K562 (cell line): ENCODE measurements around the gene STAB2. TPM values are rescaled to one million over a fixed set of nuclear protein-coding genes. Genes with fewer than 3 reads are reported as not detected.

Source experiments
- ELF4 ChIP-seq: fragments of 450-650 bp; formaldehyde crosslinking; IDR thresholded peaks from 2 replicates; pipeline ENCODE4 v1.4.0; 2022; ENCODE audit warnings: missing genetic modification characterization
- FOSL1 ChIP-seq: fragments of 200-800 bp; sonication (Bioruptor generic); conservative IDR thresholded peaks from 2 replicates; pipeline ENCODE4 v1.6.1; 2016; ENCODE audit warnings: missing genetic modification characterization, missing compliant biosample characterization
- GMEB1 ChIP-seq: fragments of 250-450 bp; sonication (Bioruptor Pico); IDR thresholded peaks from 2 replicates; pipeline ENCODE4 v1.4.0; 2020; ENCODE audit warnings: mild to moderate bottlenecking
- MGA ChIP-seq: fragments of 450-650 bp; IDR thresholded peaks from 2 replicates; pipeline ENCODE4 v1.6.1; 2016; ENCODE audit warnings: mild to moderate bottlenecking, moderate library complexity
- MTA2 ChIP-seq: fragments of 450-650 bp; IDR thresholded peaks from 2 replicates; pipeline ENCODE4 v1.6.1; 2016; ENCODE audit warnings: low read depth
- NFIC ChIP-seq: fragments of 450-650 bp; IDR thresholded peaks from 2 replicates; pipeline ENCODE4 v1.6.1; 2017; ENCODE audit warnings: mild to moderate bottlenecking, inconsistent platforms
- NFXL1 ChIP-seq: fragments of 450-650 bp; formaldehyde crosslinking; IDR thresholded peaks from 2 replicates; pipeline ENCODE4 v1.4.0; 2021; ENCODE audit warnings: mild to moderate bottlenecking
- PRPF4 ChIP-seq: fragments of 200-400 bp; formaldehyde crosslinking; IDR thresholded peaks from one replicate; pipeline ENCODE4 v1.6.1; 2017; ENCODE audit warnings: low read length, low read depth, mild to moderate bottlenecking; ENCODE audit not compliant: insufficient read depth, poor library complexity, severe bottlenecking
- PTBP1 ChIP-seq: fragments of 200-400 bp; formaldehyde crosslinking; IDR thresholded peaks from 2 replicates; pipeline ENCODE4 v1.6.1; 2017; ENCODE audit warnings: low read depth, low read length
- SAFB2 ChIP-seq: fragments of 200-400 bp; formaldehyde crosslinking; IDR thresholded peaks from 2 replicates; pipeline ENCODE4 v1.6.1; 2018; ENCODE audit warnings: borderline replicate concordance, low read length, low read depth, moderate library complexity; ENCODE audit not compliant: severe bottlenecking
- polyA plus RNA-seq, 8 experiments: library from polyadenylated mRNA; depleted of rRNA in 4 of 8; stranded (reverse) in 5 of 8; unstranded in 3 of 8; fragments of >200 nt; fragmentation: Nextera tagmentation in 2 of 8; fragmentation: Illumina TruSeq in 1 of 8; extraction: Ambion mirVana in 2 of 8; extraction: Trizol in 1 of 8; gene quantifications; 2 replicates each; pipeline versions ENCODE4 v1.2.1 to v1.2.3, GENCODE V29; 2011 to 2014; ENCODE audit warnings: inconsistent platforms in 1 of 8, missing spikeins in 1 of 8
- total RNA-seq, 7 experiments: library from RNA; depleted of rRNA in 6 of 7; stranded (reverse); fragments of >200 nt in 6 of 7; fragmentation: Illumina TruSeq in 2 of 7; extraction: Trizol in 2 of 7; gene quantifications; 2 replicates each; pipeline versions ENCODE4 v1.2.1 to v1.2.3, GENCODE V29; 2011 to 2021; ENCODE audit warnings: low replicate concordance in 1 of 7

Gene STAB2
- total and polyA plus RNA-seq, 9 of the 15 experiments (the other 6 are each of a cell fraction or from before 2014, with no cell fraction given): 0.10 TPM; not detected in 8

GRCh38 chr12:103799857-103800771, 213.0 kb downstream of the STAB2 start (continued):
- TF ChIP-seq MGA: no peak
- TF ChIP-seq SAFB2: no peak
- no peak for TF ChIP-seq GMEB1 (CRISPR knock-in tag)
- TF ChIP-seq PTBP1: no peak
- TF ChIP-seq MTA2: no peak; the same call in 1 of the 2 replicates
- TF ChIP-seq NFIC: peak; percentile 98
- TF ChIP-seq NFXL1 (CRISPR knock-in tag): no peak
- TF ChIP-seq FOSL1 (tag): peak; percentile 62
- no peak for TF ChIP-seq PRPF4
- no peak for TF ChIP-seq ELF4
